Measurements from ENCODE around the gene ADAP1.

Gene ADAP1

GRCh38 chr7:927031-927671, 27.3 kb downstream of the ADAP1 start:
- H3K27me3 ChIP-seq (ENCODE audit: insufficient read depth, low read length, poor library complexity, severe bottlenecking) = no peaks in the 10 kb centered on the region
- TF ChIP-seq EZH2phosphoT487 (IDR thresholded peaks at IDR 0.05; ENCODE audit: borderline replicate concordance) = no peak
- TF ChIP-seq, protein P1, sequence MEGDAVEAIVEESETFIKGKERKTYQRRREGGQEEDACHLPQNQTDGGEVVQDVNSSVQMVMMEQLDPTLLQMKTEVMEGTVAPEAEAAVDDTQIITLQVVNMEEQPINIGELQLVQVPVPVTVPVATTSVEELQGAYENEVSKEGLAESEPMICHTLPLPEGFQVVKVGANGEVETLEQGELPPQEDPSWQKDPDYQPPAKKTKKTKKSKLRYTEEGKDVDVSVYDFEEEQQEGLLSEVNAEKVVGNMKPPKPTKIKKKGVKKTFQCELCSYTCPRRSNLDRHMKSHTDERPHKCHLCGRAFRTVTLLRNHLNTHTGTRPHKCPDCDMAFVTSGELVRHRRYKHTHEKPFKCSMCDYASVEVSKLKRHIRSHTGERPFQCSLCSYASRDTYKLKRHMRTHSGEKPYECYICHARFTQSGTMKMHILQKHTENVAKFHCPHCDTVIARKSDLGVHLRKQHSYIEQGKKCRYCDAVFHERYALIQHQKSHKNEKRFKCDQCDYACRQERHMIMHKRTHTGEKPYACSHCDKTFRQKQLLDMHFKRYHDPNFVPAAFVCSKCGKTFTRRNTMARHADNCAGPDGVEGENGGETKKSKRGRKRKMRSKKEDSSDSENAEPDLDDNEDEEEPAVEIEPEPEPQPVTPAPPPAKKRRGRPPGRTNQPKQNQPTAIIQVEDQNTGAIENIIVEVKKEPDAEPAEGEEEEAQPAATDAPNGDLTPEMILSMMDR (conservative IDR thresholded peaks at IDR 0.05; ENCODE audit: low read length) = no peak

GRCh38 chr7:926061-927030, 28.1 kb downstream of the ADAP1 start:
- no peak overlapping the region for H3K9ac ChIP-seq (ENCODE audit: low read depth, low read length, poor library complexity, severe bottlenecking)

More at GRCh38 chr7:927031-927671, 27.3 kb downstream of the ADAP1 start:
- H3K4me2 ChIP-seq (ENCODE audit: low read depth, low read length, poor library complexity, severe bottlenecking) = no peak overlapping the region
- peaks cover 21% of the 10 kb centered on the region for H3K4me1 ChIP-seq (ENCODE audit: insufficient read depth, low read length, poor library complexity, severe bottlenecking)
- no peak overlapping the region for H3K4me3 ChIP-seq (ENCODE audit: low read length, poor library complexity, severe bottlenecking)
- H3K9ac ChIP-seq (ENCODE audit: low read depth, low read length, poor library complexity, severe bottlenecking) = no peak overlapping the region
- H3K79me2 ChIP-seq (ENCODE audit: insufficient read depth, low read length) = peaks cover 4% of the 10 kb centered on the region; the same call in 1 of the 2 replicates
- no peaks in the 10 kb centered on the region for H3K9me3 ChIP-seq (ENCODE audit: insufficient read depth, low read depth, low read length)
- no peaks in the 10 kb centered on the region for H3K36me3 ChIP-seq (ENCODE audit: insufficient read depth, low read length)
- H3K9me2 ChIP-seq (replicated peaks; ENCODE audit: low read depth, low read length) = no peaks in the 10 kb centered on the region
- H3F3A ChIP-seq (ENCODE audit: low read depth) = no peaks in the 10 kb centered on the region
- no peaks in the 10 kb centered on the region for H4K20me1 ChIP-seq (ENCODE audit: insufficient read depth, low read length, poor library complexity, severe bottlenecking)
- H2AFZ ChIP-seq (ENCODE audit: low read length) = no peak overlapping the region

GRCh38 chr7:925601-926000, 28.9 kb downstream of the ADAP1 start:
- no peaks in the 10 kb centered on the region for H3K9me3 ChIP-seq (ENCODE audit: insufficient read depth, low read depth, low read length)
- no peaks in the 10 kb centered on the region for H3F3A ChIP-seq (ENCODE audit: low read depth)
- H4K20me1 ChIP-seq (ENCODE audit: insufficient read depth, low read length, poor library complexity, severe bottlenecking) = no peaks in the 10 kb centered on the region
- peaks cover 37% of the 10 kb centered on the region for H3K4me1 ChIP-seq (ENCODE audit: insufficient read depth, low read length, poor library complexity, severe bottlenecking)
- H3K36me3 ChIP-seq (ENCODE audit: insufficient read depth, low read length) = no peaks in the 10 kb centered on the region
- TF ChIP-seq, protein P1 (conservative IDR thresholded peaks at IDR 0.05; ENCODE audit: low read length) = no peak
- TF ChIP-seq EZH2phosphoT487 (IDR thresholded peaks at IDR 0.05; ENCODE audit: borderline replicate concordance) = no peak
- H3K4me3 ChIP-seq (ENCODE audit: low read length, poor library complexity, severe bottlenecking) = no peak overlapping the region
- H2AFZ ChIP-seq (ENCODE audit: low read length) = no peak overlapping the region
- peaks cover 6% of the 10 kb centered on the region; the same call in 1 of the 2 replicates for H3K79me2 ChIP-seq (ENCODE audit: insufficient read depth, low read length)
- H3K4me2 ChIP-seq (ENCODE audit: low read depth, low read length, poor library complexity, severe bottlenecking) = no peak overlapping the region
- H3K9me2 ChIP-seq (replicated peaks; ENCODE audit: low read depth, low read length) = no peaks in the 10 kb centered on the region
- no peak overlapping the region for H3K9ac ChIP-seq (ENCODE audit: low read depth, low read length, poor library complexity, severe bottlenecking)
- no peaks in the 10 kb centered on the region for H3K27me3 ChIP-seq (ENCODE audit: insufficient read depth, low read length, poor library complexity, severe bottlenecking)

More at GRCh38 chr7:926061-927030, 28.1 kb downstream of the ADAP1 start:
- H3K4me2 ChIP-seq (ENCODE audit: low read depth, low read length, poor library complexity, severe bottlenecking) = no peak overlapping the region
- no peaks in the 10 kb centered on the region for H4K20me1 ChIP-seq (ENCODE audit: insufficient read depth, low read length, poor library complexity, severe bottlenecking)
- no peak overlapping the region for H3K4me3 ChIP-seq (ENCODE audit: low read length, poor library complexity, severe bottlenecking)
- H3K9me3 ChIP-seq (ENCODE audit: insufficient read depth, low read depth, low read length) = no peaks in the 10 kb centered on the region
- TF ChIP-seq EZH2phosphoT487 (IDR thresholded peaks at IDR 0.05; ENCODE audit: borderline replicate concordance) = no peak
- TF ChIP-seq, protein P1 (conservative IDR thresholded peaks at IDR 0.05; ENCODE audit: low read length) = no peak
- peaks cover 6% of the 10 kb centered on the region; the same call in 1 of the 2 replicates for H3K79me2 ChIP-seq (ENCODE audit: insufficient read depth, low read length)
- no peaks in the 10 kb centered on the region for H3K27me3 ChIP-seq (ENCODE audit: insufficient read depth, low read length, poor library complexity, severe bottlenecking)
- no peak overlapping the region for H2AFZ ChIP-seq (ENCODE audit: low read length)
- peaks cover 29% of the 10 kb centered on the region for H3K4me1 ChIP-seq (ENCODE audit: insufficient read depth, low read length, poor library complexity, severe bottlenecking)
- H3K9me2 ChIP-seq (replicated peaks; ENCODE audit: low read depth, low read length) = no peaks in the 10 kb centered on the region
- H3F3A ChIP-seq (ENCODE audit: low read depth) = no peaks in the 10 kb centered on the region
- H3K36me3 ChIP-seq (ENCODE audit: insufficient read depth, low read length) = no peaks in the 10 kb centered on the region

All from Loucy (cell line).